GM12873 (cell line): ENCODE measurements around the gene CDC27.

Experiments
- CTCF ChIP-seq: IDR thresholded peaks from 2 replicates; pipeline ENCODE4 v1.5.1; 2012; ENCODE audit warnings: low read depth, mild to moderate bottlenecking, moderate library complexity, low read length, control low read depth; ENCODE audit not compliant: insufficient read depth; ENCODE audit errors: missing control alignments

Gene CDC27

DNA sequence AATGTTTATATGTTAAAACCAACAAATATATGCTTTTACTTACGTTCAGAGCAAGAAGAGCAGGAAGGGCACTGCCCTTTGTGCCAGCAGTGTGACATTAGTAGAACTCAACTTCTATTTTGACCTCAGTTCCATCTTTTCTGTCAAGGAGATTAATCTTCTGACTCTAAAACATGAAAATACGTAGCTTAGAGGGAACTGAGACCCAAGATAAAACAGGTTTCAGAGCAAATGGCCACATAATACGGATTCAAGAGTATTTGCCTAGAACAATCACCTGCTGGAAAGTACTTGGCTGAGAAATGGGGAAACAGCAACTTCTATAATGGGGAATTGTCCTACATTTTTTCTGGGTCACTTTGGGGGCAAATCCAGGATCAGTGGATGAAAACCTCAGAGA, 42.2 kb upstream of the CDC27 start:
- TF ChIP-seq CTCF: no peak

DNA sequence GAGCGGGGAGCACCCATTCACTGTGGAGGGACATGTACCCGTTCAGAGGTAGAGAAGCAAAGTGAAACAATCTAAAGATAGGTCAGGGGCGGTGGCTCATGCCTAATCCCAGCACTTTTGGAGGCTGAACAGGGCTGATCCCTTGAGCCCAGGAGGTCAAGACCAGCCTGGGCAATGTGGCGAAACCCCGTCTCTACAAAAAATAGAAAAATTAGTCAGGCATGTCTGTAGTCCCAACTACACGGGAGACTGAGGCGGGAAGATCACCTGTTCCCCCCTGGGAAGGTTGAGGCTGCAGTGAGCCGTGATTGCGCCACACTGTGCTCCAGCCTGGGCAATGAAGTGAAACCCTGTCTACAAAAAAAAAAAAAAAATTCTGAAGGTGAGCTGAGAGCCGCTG, 41.8 kb upstream of the CDC27 start:
- no peak for TF ChIP-seq CTCF

- TF ChIP-seq CTCF: peak; percentile 100
These were observed 40.7 kb upstream of the CDC27 start for GRCh38 chr17:47229535-47230443.

DNA sequence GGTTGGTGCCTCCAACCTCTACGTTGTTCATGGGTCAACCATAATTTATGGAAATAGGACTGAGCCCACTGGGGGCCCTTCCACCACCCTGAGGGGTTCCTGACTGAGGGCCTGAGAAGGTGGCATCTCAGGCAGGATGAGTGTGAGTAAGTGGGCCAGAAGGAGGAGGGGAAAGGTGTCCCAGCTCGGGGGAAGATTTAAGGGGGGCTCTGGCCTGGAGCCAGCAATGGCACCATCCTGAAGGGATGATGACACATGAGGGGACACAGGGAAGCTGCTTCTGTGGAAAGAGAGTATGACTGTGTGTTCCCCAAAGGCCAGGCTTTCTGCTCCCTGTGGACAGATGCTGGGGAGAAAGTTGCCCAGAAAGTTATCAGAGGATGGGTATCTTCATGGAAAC, 38.8 kb upstream of the CDC27 start:
- no peak for TF ChIP-seq CTCF

DNA sequence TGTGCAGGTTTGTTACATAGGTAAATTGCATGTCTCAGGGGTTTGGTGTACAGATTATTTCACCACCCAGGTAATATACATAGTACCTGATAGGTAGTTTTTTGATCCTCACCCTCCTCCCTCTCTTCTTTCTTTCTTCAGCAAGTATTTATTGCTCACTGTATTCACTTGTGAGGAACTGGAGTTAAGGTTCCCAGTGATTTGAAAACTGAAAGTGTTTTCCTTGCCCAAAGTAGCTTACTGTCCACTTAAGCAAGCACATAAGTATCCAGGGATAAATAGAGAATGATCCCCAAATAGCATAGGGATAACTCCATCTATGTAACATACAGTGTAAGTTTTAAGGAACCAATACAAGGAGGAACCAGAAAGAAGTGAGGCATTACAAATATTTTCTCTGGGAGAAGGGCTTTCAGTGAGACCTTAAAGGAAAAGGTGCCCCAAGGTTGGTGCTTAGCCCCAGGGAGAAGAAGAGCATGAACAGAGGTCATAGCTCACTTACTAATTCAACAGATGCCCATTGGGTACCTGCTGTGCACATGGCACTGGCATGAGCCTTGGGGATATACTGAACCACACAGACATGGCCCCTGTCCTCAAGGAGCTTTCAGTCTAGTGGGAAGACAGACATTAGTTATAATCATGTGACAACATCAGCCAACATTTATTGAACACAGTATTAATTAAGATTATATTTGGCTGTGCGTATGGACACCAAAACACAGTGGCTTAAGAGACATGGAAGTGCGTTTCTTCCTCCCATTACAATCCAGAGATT, 37.0 kb upstream of the CDC27 start:
- TF ChIP-seq CTCF: no peak

GRCh38 chr17:47225436-47225858, 36.4 kb upstream of the CDC27 start:
- no peak for TF ChIP-seq CTCF

DNA sequence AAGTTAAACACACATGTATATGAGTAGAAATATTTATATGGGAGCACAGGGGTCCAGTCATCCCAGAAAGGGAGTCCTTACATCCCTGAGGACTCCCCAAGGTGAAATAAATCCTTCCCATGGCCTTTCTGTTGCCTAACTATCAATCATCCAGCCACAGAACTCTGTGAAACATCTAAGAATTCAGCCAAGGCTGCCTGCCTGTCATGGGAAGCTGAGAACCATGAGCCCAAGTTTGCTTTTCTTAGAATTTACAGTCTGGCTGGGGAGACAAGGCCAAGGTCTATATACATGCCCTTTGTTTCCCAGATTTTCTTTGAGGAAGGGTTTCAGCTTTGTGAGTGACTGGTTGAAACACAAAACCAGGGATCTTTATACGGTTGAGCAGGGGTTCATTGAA, 35.9 kb upstream of the CDC27 start:
- TF ChIP-seq CTCF: no peak
